HEK293T (cell line): ENCODE data around the gene CUL3.

Experiments
- ARNT ChIP-seq: fragments of 450-650 bp; IDR thresholded peaks from 2 replicates; pipeline ENCODE4 v1.6.1; 2017; ENCODE audit warnings: mild to moderate bottlenecking
- ELF4 ChIP-seq: fragments of 450-650 bp; IDR thresholded peaks from 2 replicates; pipeline ENCODE4 v1.6.1; 2017; ENCODE audit warnings: antibody characterized with exemption
- FOXA1 ChIP-seq: fragments of 450-650 bp; IDR thresholded peaks from 2 replicates; pipeline ENCODE4 v1.6.1; 2016; ENCODE audit warnings: mild to moderate bottlenecking
- FOXM1 ChIP-seq: fragments of 450-650 bp; IDR thresholded peaks from 2 replicates; pipeline ENCODE4 v1.6.1; 2017; ENCODE audit warnings: mild to moderate bottlenecking, borderline replicate concordance
- HDGF ChIP-seq: fragments of 450-650 bp; IDR thresholded peaks from 2 replicates; pipeline ENCODE4 v1.6.1; 2017; ENCODE audit warnings: antibody characterized with exemption, borderline replicate concordance
- LEF1 ChIP-seq: fragments of 450-650 bp; IDR thresholded peaks from 2 replicates; pipeline ENCODE4 v1.6.1; 2017; ENCODE audit warnings: mild to moderate bottlenecking, borderline replicate concordance
- NFRKB ChIP-seq: fragments of 450-650 bp; IDR thresholded peaks from 2 replicates; pipeline ENCODE4 v1.6.1; 2016; ENCODE audit warnings: mild to moderate bottlenecking, moderate library complexity
- PKNOX1 ChIP-seq: fragments of 450-650 bp; IDR thresholded peaks from 2 replicates; pipeline ENCODE4 v1.6.1; 2016
- SUZ12 ChIP-seq: fragments of 450-650 bp; IDR thresholded peaks from 2 replicates; pipeline ENCODE4 v1.6.1; 2016; ENCODE audit warnings: mild to moderate bottlenecking
- TARDBP ChIP-seq: fragments of 450-650 bp; IDR thresholded peaks from 2 replicates; pipeline ENCODE4 v1.6.1; 2016

DNA sequence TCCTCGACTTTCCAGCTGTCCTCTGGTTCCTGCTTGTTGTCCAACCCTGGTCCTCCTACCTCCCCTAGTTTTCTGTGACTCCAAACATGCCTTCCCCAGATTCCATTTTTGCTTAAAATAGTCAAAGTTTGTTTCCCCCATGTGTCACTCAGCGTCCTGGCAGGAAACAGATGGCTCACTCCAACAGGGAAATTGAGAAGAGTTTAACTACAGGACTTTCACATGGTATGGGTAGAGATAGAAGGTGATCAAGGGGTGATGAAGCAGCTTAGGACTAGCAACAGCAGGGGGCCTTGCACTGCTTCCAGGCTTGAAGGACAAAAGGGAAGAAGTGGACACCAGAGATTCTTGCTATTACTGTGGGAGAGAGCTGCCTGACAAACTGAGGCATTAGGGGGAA is 6.1 kb upstream of the CUL3 start:
- TF ChIP-seq SUZ12 (no peak), ELF4 (no peak), HDGF (no peak), LEF1 (no peak), ARNT (no peak), FOXA1 (no peak), PKNOX1 (no peak), TARDBP (no peak), NFRKB (no peak), FOXM1 (no peak)
